HG03108 (cell line): Measurements from ENCODE around the gene SLC25A21.
"Not testable (repeated sequence)": the region's sequence is repeated elsewhere in the genome, so short reads cannot be mapped to it uniquely, and the experiment has no call there.

Source experiments
- ATAC-seq: cut with Tn5 transposase; IDR thresholded peaks from one replicate; pipeline ENCODE4 v1.9.1; 2021; ENCODE audit warnings: moderate library complexity; ENCODE audit not compliant: unreplicated experiment

SLC25A21 gene

GRCh38 chr14:37090026-37090425, 82.4 kb downstream of the SLC25A21 start:
- no peak for ATAC-seq

GRCh38 chr14:37089410-37089809, 83.0 kb downstream of the SLC25A21 start:
- ATAC-seq: no peak

- ATAC-seq: no peak
These were observed 83.8 kb downstream of the SLC25A21 start for GRCh38 chr14:37088356-37089215.

- ATAC-seq: no peak
These were observed 84.9 kb downstream of the SLC25A21 start for GRCh38 chr14:37087520-37087919.

DNA sequence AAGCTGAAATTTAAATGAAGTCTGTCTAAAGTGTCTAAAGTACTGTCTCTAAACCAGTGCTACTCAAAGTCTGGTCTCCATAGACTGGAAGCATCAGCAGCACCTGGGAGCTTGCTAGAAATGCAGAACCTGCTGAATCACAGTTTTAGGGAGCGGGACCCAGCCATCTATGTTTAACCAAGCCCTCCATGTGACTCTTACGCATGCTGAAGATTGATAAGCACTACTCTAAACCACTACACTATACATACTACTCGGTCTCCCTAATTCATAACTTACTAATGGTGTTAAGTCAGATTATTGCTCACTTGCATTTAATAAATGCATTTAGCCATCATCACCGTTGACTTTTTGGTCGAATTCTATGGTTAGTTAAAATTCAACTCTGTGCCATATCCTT, 88.8 kb downstream of the SLC25A21 start:
- ATAC-seq: no peak

DNA sequence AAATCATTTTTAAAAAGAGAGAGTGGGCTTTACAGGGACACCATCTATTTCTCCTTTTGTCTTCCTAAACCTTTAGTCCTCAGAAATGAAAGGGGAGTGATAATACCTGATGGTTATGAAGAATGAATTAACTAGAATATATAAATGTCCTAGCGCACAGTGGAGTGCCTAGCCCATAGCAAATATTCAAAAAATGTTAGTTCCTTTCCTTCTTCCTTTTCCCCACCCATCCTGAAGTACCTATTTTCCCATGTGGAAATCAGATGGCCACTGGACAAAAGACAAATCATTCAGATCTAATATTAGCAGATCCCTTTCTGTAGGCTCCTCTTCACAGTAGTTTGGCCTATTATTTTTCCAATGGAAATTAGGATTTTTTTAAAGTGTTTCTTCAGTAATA, 90.0 kb downstream of the SLC25A21 start:
- ATAC-seq: no peak

DNA sequence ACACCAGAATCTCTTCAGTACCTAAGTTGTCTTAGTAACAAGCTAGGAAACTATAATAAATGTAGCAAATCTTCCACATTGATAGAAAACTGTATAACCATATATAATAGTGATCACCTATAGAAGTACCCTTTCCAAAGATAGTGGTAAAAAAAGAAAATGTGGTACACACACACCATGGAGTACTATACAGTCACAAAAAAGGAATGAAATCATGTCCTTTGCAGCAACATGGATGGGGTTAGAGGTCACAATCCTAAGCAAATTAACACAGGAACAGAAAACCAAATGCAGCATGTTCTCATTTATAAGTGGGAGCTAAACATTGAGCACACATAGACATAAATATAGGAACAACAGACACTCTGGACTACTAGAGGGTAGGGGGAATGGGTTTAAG, 90.5 kb downstream of the SLC25A21 start:
- ATAC-seq: no peak

DNA sequence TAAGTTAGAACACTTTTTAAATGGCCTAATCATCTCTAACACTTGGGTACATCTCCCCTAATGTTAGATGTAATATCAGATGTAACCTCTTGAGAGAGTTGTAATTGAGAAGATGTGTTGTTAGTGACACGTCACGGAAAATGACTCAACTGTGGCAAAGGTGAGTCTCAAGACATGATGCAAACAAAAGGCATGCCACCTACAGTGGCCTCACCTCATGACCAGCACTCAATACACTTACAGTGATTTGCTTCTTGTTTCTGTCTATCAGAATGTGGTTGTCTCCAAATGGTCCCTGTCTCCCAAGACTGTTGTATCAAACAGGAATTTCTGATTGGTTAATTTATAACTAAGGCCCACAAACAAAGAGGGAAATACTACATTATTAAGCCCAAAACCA, 91.2 kb downstream of the SLC25A21 start:
- no peak for ATAC-seq

DNA sequence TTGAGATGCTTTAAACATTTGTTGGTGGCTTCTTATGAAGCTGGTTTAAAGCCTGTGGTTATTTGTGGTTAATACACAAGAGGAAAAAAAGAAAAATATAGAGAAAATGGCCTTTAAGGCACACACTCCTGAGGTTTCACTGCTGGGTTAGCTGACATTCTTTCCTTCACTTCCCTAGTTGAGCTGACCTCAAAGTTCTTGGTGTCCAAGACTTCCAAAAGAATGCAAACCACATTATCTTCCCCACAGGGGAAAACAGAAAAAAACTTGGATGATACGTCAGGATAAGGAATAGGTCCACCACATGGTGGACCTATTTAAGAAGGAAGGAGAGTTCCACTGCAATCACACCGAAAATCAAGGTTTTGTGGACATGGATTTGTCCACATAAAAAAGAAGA, 94.3 kb downstream of the SLC25A21 start:
- ATAC-seq: no peak

DNA sequence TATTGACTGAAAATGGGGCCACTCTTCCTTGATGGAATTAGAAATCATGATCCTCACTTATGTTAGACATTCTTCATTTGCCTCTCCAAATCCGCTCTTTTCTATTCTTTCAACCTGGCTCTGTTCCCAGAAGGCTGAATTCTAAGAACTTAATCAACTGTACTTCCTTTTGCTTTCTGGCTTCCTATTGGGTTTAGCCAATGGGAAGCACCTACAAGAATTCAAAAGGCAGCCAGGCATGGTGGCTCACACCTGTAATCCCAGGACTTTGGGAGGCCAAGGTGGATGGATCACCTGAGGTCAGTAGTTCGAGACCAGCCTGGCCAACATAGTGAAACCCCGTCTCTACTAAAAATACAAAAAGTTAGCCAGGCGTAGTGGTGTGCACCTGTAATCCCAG, 98.1 kb downstream of the SLC25A21 start:
- not testable (repeated sequence) for ATAC-seq

DNA sequence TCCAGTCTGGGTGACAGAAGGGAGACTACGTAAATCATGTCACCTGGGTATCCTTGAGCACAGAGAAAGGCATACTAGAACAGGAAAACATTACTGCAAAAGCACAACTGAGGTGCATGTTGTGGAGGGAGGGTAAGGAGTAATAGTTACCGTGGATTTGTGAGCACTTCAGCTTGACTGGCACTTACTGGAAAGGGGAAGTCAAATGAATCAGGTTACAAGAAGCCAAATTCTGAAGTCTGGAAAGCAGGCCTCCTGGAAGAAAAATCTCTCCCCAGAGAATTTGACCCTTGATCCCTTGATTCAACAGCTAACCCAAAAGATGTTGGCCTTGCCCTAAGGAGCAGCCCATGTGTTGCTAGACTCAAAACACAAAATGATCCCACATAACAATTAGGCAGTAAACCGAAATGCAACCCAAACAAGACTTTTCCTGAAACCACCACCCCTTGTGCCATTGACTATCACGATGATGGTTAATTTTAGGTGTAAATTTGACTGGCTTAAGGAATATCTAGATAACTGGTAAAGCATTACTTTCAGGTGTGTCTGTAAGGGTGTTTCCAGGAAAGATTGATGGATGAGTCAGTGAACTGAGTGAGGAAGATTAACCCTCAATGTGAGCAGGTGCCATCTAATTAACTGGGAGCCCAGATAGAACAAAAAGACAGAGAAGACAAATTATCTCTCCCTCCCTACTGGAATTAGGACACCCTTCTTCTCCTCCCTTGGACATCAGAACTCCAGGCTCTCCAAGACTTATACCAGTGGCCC, 108.8 kb downstream of the SLC25A21 start:
- no peak for ATAC-seq

- no peak for ATAC-seq
These were observed 110.1 kb downstream of the SLC25A21 start for GRCh38 chr14:37062191-37062803.

DNA sequence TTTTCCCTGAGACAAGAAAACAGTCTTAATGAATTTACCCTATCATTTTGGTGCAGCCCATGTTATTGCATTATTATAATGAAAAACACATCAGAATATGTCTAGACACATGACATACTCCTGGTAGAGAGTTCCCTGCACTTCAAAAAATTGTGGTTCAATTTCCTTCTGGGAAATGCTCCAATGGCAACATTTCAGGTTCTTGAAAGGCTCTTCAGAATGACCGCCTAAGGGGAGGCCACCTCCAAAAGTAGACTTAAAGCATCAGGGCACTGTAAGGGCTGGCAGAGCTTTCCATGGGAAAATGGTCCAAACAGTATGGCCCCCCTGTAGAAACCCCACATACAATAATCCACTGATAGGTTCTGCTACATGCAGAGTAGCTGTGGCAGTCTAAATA, 110.7 kb downstream of the SLC25A21 start:
- ATAC-seq: no peak

DNA sequence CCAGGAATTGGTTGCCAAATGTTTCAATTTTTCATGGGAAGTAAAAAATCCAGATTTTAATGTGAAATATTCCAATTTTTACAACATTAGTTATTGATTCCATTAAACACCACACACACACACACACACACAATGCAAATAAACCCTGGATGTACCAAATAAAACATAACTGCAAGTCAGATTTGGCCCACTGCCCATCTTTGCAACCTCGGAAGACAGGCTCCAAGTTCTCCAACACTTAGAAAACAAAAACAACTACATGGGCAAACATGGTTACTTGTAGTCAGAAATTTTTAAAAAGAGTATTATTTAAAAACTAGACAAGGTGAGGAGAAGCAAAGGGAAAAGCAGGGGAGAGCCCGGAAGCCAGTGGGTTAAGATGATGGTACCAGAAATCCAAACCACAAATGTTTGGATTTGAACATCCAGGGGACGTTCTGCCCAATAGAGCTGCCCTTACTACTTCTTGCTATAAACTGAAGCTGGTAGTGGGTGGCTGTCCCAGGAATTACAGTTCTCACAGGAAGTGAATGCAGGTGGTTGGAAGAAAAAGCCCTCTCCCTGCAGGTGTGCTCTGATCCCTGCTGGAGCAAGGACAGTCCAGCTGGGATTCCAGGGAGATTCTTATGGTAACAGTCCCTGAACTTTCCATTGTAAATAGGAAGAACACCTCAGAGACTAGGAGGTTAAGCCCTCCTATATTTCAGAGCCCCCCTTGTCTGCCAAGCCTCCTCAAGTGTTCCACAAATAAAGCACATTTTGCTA, 111.7 kb downstream of the SLC25A21 start:
- no peak for ATAC-seq

GRCh38 chr14:37057776-37058175, 114.6 kb downstream of the SLC25A21 start:
- no peak for ATAC-seq

DNA sequence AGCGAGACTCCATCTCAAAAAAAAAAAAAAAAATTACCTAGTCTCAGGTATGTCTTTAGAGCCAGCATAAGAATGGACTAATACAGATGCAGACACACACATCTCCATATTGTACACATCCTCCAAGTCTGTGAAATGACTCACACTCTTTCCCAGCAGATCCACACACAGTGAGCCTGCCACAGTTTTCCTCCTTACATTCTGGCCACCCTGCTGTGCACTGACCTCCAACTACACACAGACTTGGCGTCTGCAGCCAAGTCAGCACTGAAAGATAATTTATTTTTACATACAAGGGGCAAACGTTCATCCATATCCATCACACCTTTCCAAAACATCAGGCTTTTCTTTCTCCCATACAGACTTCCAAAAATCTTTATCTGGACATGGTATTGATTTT, 115.9 kb downstream of the SLC25A21 start:
- ATAC-seq: no peak

GRCh38 chr14:37054869-37055268, 117.5 kb downstream of the SLC25A21 start:
- ATAC-seq: no peak

- ATAC-seq: no peak
These were observed 118.3 kb downstream of the SLC25A21 start for GRCh38 chr14:37054144-37054543.

GRCh38 chr14:37051680-37052079, 120.7 kb downstream of the SLC25A21 start:
- no peak for ATAC-seq

DNA sequence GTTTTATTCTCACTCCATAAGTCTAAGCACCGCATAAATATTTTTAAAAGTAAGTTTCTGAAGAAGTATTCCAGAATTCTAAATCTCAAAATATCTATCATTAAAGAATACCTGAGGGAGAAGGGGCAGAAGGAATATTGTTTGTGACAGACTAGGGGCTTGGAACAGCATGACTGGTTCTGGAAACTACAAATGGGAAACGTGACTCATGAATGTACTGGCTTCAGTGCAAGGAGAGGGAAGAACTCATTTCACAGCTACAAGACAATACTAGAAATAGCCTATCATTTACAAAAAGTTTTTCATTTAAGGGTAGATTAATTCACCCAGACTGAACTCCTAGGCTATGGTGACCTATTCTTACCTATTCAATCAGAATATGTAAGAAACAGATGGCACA, 121.3 kb downstream of the SLC25A21 start:
- no peak for ATAC-seq

DNA sequence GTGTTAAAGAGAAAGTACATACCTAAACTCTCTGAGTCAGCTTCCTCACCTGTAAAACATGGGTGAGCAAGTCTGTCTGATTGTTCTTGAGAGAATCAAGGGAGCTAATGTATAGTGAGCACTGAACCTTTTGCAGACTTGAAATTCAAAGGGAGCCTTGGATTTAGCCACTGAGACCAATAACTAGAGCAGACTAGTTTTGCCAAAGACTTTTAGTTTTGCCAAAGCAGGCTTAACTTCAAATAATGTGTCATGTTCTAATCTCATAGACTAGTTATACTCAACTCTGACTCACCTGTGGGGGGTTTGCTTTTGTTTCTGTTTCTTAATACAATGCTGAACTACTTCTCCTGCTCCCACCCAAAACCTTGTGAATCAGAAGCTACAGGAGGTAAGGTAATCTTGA, 123.7 kb downstream of the SLC25A21 start:
- ATAC-seq: no peak
